Endometrial microvascular endothelial cells (primary cell): ENCODE results near the gene GRIK3. TPM values are rescaled to one million over a fixed set of nuclear protein-coding genes. Genes with fewer than 3 reads are reported as not detected.
"Not testable (repeated sequence)": the region's sequence is repeated elsewhere in the genome, so short reads cannot be mapped to it uniquely, and the experiment has no call there.

ENCODE experiments used
- in situ Hi-C: cut with HindIII; loops from 2 replicates; pipeline ENCODE4 v1.10.0; 2017; ENCODE audit warnings: low sequenced_read_pairs, low pct_unique_long_range_greater_than_20kb; ENCODE audit errors: inconsistent ontology term
- total RNA-seq: library from RNA; depleted of rRNA; stranded (reverse); fragments of >200 nt; gene quantifications from one replicate; pipeline ENCODE4 v1.2.3, GENCODE V29; 2015; ENCODE audit errors: inconsistent ontology term

GRIK3 gene
- not detected for total RNA-seq

DNA sequence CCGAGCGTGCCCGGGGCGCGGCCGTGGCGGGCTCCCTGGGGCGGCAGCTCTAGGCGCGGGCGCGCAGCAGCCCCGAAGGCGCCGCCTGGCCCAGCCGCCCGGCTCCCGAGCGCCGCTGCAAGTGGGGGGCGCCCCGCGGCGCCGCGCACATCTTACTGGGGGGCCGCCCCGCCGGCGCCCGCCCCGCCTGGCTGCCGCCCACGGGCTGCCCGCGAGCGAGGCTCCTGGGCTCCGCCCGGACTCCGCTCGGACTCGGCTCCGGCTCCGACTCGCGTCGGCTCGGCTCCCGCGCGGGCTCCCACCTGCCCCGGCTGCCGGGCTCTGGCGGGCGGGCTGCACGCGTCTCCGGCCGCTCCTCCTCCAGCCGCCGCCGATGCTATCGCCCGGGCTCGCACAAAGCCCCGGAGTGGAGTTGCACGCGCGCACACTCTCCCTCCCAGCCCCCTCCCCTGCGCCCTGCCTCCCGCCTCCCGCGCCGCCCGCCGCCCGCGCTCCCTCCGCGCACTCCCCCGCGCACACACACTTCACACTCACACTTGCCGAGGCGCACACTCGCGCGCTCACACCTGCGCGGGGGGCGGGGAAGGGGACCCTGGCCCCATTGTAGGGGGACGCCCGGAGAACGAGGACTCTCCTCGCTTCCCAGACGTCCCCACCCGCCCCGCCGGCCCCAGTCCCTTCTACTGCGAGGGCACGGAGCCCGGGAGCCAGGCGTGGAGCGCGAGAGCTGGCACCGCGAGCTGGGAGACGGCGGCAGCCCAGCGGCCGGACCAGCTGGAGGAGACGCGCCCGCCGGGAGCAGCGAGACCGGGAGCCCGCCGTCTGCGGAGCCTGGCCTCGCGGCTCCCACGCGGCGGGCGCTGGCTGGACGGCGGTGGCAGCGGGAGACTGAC is at the start of gene GRIK3:
TSS of gene GRIK3 (minus strand) at position 395 of the 893 bp plus-strand sequence. CDS start 407 bp downstream, outside the sequence.
- in situ Hi-C loops = no loop called here

DNA sequence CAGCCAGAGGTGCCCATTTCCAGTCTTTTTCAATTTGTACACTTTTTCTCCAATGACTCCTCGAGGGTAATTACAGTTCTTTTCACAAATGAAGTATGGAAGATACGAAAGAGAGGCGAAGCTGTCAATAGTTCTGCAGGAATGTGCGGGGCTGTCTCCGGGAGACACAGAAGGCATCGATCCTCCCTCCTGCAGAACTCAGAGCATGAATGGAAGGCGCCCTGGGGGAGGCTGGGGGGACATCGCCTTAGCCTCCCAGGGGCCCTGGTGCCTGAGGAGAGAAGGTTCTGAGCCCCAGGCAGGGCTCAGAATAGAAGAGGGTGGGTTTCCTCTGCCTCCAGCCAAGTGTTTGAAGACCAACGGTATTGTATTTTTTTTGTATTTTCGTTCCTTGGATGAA is 49.7 kb upstream of the GRIK3 start:
- in situ Hi-C loops = no loop called here

DNA sequence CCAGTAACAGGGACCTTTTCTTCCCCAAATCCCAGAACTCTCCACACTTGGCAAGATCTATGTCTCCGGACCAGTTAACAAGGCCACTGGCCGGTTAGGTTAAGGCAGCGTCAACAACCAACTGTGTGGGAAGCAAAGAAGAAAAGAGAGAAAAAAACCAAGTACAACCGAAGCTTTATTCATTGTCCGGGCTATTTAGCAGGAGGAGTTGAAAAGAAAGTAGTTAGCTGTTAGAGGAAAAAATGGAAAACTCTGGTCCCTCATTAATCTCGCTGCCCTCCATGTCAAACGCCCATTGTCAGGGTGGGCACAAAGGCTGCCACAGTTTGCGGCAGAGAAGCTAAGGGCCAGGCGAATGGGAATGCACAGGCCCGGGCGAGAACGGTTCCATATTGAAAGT is 49.3 kb upstream of the GRIK3 start:
- in situ Hi-C loops = no loop called here

DNA sequence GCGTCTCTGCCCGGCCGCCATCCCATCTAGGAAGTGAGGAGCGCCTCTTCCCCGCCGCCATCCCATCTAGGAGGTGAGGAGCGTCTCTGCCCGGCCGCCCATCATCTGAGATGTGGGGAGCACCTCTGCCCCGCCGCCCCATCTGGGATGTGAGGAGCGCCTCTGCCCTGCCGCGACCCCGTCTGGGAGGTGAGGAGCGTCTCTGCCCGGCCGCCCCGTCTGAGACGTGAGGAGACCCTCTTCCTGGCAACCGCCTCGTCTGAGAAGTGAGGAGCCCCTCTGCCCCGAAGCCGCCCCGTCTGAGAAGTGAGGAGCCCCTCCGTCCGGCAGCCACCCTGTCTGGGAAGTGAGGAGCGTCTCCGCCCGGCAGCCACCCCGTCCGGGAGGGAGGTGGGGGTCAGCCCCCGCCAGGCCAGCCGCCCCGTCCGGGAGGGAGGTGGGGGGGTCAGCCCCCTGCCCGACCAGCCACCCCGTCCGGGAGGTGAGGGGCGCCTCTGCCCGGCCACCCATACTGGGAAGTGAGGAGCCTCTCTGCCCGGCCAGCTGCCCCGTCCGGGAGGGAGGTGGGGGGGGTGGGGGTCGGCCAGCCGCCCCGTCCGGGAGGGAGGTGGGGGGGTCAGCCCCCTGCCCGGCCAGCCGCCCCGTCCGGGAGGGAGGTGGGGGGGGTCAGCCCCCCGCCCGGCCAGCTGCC is 46.1 kb upstream of the GRIK3 start:
- in situ Hi-C loops = not testable (repeated sequence)

DNA sequence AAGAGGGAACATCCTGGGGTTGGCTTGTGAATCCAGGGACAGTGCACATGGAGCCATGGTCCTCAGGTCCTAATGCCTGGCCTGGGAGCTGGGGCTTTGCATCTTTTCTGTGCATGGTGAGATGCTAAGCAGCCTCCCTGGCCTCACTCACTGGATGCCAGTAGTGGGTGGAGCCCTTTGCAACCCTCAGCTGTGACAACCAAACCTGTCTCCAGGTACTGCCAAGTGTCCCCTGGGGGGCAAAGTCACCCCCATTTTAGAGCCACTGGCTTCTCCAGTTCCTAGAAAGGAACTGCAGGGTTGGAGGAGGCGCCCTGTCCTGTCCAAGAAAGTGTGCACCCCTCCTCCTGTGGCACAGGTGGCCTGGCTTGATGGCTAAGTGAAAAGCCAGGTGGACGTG is 44.6 kb upstream of the GRIK3 start:
- in situ Hi-C loops = no loop called here

DNA sequence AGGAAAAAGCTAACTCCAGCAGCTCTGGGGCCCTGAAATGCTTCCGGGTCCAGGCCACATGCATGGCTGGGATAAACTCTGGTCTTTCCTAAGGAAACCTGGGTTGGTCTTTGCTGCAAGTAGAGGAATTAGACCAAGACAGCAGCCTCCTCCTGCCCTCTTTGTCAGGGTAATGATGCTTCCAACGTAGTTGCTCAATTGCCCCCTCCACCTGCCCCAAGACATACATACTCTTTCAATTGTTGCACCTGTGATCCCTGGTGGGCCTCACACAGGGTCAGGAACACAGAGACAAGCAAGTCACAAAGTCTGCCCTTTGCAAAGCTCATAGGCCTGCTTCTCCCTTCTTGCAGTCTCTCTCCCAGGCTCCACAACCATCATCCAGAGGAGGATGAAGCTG is 41.9 kb upstream of the GRIK3 start:
- in situ Hi-C loops = no loop called here

DNA sequence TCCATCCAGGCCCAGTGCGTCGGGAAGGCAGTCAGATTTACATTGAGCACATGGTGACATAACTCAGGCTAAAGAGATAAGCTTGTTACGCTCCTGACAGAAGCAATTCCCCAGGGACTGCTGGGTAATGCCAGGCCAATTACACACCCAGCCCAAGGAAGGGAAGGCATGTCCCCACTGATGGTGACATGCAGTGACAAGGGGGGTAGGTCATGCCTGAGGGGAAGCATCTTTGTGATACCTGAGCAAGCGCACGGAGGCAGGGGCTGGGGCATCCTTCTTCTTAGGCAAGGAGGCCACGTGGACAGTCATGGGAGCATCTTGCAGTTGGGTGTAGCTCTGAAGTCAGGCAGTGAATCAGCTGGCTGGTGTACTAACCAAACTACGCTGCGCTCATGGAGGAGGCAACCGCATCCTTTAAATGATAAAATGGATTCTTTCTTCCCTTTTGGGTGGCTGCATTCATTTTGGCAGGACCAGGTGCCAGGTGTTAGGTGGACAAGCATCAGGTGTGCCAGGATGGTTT is 39.6 kb upstream of the GRIK3 start:
- in situ Hi-C loops = no loop called here

DNA sequence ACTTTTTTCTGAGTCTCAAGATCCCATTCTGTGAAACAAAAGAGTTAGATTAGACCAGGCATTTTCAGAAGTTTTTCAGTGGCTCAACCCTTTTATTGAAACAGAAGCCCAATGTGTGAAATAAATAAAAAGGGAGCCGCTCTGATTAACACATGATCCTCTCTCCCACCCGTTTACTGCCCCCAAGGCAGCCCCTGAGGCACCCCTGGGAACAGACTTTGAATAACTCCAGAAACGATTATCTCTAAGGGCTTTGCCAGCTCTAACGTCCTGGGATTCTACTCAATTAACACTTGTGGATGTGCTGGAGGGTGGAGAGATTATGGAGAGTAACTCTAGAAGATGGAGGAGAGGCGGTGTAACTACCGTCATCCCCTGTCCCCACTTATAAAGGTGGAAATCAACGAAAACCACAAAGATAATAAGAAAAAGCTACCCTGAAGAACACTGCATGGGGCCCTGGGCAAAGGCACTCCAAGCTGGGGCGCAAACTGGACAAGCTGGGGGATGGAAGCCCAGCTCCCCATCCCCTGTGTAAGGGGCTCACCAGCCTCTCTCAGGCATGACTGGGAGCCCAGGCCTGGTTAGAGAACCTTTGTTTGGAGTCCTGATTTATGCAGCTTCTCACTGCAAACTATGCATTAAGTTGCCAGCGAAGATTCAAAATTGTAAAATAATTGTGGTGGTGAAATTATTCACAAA is 39.0 kb upstream of the GRIK3 start:
- in situ Hi-C loops = no loop called here

DNA sequence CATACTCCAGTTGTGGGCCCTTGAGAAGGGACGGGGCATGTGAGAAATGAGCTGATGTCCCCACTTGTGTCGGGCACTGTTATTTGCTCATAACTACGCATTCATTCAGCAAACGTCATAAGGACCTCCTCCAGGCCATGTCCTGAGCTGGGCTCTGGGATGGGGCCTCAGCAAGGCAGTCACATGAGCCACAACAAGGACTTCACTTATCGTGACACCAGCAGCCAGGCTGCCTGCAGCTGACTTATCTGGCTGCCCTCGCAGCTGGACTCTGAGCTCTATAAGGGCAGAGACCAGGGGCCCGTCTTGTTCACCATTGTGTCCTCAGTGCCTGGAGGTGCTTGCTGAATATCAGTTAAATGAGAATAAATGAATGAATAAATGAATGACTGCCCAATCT is 37.5 kb upstream of the GRIK3 start:
- in situ Hi-C loops = no loop called here

DNA sequence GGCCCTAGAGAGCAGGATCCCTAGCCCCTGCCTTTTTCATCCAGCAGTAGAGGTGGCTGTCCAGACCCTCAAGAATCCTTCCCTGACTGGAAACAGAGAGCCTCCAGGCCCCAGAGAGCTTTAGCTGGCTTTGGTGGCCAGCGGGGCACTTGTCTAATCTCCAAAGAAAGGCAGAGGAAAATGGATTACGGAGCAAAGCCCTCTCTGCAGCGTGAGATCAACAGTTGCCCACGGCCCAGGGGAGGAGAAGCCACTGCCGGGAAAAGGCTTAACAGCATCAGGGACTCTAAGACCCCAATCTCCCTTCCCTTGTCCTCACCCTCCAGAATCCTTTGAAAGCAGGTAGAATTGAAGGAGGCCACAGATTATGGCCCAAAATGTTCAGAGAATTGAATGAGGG is 35.8 kb upstream of the GRIK3 start:
- in situ Hi-C loops = no loop called here

DNA sequence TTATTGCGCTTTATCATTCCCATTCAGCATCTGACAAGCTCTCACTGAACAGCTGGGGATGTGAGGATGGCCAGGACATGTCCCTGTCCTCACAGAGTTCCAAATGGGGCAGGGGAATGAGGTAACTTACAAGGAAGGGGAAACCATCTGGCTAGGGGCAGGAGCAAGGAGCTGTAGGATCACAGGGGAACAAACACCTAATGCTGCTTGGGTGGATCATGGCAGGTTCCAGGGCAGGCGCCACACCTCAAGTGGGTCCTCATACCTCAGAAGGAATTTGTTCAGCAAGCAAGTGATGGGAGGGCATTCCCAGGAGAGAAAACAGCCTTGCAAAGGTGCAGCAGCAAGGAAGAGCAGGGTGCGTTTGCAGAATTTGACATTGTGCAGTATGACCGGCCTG is 35.1 kb upstream of the GRIK3 start:
- in situ Hi-C loops = no loop called here

DNA sequence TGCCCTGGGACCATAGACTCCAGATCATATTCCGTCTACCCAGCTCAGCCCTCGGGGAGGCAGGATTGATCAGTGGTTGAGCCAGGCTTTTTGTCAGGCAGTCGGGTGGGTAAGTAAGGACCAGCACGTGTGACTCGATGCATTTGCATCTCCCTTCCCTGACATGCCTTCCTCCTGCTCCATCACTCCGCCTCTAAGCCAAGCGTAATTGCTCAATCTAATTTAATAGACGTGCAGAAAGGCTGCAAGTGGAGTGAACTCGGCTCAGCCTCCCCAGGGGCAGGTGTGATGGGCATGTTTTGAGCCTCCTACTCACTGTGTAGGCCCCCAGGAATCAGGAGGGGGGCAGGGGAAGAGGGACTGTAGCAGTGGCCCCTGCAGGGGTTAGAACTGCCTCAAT is 34.6 kb upstream of the GRIK3 start:
- in situ Hi-C loops = no loop called here

DNA sequence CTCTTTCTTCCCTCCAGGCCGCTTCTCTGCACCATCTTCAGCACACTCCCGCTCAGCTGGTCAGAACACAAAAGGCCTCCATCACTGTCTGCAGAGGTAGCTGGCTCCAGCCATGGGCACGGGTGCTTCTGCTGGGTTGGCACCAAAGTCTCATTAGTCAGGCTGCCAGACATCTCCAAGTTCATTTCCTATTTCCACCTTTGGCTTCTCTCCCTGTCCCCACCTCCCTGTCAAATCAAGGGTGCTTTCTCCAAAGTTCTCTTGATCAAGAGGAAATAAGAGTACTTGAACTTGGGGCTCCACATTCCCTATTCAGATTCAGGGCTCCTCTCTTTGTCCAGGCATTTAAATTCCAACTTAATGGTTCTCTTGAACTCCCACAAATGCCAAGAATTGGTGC is 33.9 kb upstream of the GRIK3 start:
- in situ Hi-C loops = no loop called here

DNA sequence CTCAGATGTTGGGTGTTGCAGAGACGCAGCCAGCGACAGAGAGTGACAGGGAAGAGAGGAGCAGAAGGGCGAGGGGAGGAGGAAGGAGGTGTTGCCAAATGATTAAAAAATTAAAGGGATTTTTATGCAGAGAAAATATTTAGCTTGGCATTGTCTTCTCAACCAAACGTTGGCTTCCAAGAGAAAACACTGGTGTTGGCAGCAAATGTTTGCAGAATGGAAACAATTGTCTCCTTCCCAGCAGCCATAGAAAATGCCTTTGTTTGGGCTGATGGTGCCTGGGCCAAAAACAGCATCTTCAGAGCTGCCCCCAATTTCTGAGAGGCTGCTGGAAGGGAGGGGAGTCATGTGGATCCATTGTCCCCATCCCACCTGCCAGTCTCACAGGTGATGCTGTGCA is 29.7 kb upstream of the GRIK3 start:
- in situ Hi-C loops = no loop called here

DNA sequence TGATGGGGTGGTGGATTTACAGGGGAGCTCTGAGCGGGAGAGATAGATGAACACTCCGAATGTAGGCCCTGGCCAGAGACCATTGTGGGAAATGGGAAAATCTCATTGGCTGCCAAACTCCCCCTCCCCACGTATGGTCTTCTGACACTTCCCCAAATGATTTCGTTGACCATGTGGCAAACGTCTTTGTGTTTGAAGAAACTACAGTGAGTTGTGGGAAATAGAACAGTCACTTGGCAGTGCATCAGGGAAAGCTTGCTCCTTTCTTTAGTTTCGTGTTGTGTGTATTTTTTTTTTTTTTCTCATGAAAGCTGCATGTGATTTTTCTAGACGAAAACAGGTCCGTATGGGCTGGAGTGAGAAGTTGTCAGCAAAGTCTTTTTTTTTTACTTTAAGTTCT is 25.0 kb upstream of the GRIK3 start:
- in situ Hi-C loops = no loop called here

DNA sequence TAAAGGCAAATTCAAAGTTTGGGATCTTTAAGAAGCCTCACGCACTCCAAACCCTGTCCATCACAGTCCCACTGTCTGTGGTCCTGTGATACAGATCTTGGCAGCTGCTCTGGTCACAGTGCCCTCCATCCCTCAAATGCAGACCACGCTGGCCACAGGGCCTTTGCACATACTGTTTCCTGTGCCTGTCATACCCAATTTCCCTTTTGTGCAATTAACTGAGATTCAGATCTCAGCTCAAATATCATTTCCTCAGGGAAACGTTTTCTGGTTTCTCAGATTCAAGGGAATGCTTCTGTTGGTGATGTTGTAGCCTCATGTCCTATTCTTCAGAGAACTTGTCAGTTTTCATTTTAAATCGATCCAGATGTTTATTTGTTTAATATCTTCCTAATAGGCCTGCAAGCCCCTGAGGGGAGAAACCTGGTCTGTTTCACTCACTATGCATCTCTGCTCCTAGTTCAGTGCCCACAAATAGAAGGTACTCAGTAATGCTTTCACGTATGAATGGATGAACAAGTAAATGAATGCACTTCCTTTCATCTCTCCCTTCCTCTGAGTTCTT is 24.2 kb upstream of the GRIK3 start:
- in situ Hi-C loops = no loop called here

DNA sequence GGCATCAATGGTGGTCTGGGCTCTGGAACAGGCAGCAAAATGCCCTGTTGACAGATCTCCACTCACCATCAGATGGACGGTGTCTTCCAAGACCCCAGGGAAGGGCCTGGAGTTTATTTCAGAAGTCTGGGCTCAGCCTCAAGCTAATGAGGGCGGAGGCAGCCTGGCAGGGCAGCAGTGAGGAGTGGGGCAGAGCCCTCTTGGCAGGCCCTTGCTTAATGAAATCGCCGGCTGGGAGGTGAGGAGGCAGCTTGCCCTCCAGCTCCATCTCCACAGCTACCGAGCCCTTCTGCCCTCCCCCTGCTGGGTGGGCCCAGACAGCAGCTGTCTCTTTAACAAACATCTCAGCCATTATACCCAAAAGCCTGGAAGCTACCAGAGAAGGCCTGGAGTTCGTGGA is 22.0 kb upstream of the GRIK3 start:
- in situ Hi-C loops = no loop called here

DNA sequence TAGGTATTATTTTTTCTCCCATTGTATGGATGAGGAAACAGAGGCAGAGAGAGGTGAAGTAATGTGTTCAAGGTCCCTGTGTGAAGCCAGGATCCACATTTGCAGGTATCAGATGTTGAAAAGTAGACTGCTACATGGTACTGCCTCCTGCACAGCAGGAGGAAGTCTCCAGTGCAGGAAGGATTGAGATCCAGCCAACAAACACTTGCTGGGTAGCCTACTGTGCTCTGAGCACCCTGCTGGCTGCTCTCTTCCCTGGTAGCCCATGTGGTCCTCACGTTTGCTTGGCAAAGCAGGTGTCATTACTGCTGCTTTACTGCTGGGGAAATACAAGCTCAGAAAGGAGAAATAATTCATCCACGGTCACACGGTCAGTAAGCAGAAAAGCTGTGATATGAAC is 21.3 kb upstream of the GRIK3 start:
- in situ Hi-C loops = no loop called here

DNA sequence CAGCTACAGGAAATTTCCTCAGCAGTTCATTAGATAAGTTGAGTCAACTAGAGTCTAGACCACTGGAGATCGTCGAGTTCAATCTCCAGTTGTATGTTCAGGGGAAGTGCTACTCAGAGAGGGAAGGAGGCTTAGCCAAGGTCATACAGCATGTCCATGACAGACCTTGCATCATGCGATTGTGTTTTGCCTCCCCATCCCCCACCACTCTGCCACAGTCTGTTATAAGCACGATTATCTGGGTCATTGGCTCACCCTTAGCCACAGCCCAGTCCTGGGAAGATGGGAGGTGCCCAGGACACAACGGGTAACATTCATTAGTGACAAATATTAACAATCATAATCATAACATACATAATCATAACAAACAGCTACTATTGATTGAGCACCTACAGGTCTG is 18.9 kb upstream of the GRIK3 start:
- in situ Hi-C loops = no loop called here
